ENCODE data around the gene NCKIPSD.

DNA sequence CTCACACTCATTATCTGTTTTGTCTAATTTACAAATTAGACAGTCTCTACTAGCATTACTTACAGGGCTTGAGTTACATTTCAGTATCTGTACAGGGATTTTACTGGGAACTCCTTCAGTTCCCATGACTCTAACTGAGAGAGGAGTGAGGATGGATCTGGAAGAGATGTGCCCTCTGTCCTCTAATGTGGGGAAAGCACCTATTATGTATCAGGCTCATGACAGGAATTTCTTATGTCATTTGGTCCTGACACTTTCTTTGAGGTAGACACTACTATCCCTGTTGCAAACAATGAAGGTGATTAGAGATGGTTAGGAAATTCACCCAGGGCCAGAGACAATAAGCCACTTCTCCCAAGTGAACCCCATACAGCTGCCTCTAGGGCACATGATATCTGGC, 10.9 kb upstream of the NCKIPSD start:
- no peak for TF ChIP-seq CTCF (IDR thresholded peaks at IDR 0.05)
- no peak for TF ChIP-seq POLR2A (IDR thresholded peaks at IDR 0.05)

Data from uterus (tissue), 2 donors.